ENCODE data around the gene RUNX1.
A peak's percentile ranks its signal among the peaks of the same experiment; 100 is the strongest.

The RUNX1 gene

DNA sequence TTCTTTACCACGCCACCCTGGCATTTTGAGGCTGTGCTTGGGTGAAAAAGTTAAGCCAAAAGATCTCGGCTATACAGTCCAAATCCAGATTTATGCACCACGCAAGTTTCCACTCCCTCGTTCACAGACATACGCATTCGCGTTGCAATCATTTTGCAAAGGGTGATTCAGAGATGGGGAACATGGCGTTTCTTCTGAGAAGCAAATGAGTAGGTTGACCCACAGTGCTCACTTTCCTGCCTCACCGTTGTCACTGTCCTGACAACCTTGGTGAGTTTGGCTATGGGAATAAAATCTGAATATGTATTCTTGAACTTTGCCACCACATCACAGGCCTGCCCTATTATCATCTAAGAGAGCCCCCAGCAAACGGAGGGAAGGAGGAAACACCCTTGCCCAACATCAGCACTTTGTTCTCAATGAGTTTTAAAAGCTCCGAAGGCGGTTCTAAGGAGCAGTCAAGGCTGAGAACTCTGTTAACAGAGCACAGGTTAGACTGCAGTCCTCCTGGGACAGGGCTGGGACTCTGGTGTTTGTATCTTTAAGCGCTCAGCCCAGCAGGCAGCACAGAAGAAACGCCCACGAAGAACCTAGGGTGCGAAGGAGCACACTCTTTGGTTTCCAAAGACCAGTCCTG lies 86.4 kb downstream of the RUNX1 start:
- H3K36me3 ChIP-seq: no peaks in the 10 kb centered on the region
- peaks cover 67 to 75% of the 10 kb centered on the region in 2 experiments for H3K4me1 ChIP-seq (ENCODE audit: control insufficient read depth in 1 of 2, insufficient read depth in 1 of 2, low read depth in 1 of 2, low read length in 1 of 2)
- no peaks in the 10 kb centered on the region for H3K27me3 ChIP-seq
- H3K9me3 ChIP-seq: no peaks in the 10 kb centered on the region
- H3K4me3 ChIP-seq (ENCODE audit: low read depth in 1 of 2, low read length in 1 of 2): no peak overlapping the region
- TF ChIP-seq, protein P1, sequence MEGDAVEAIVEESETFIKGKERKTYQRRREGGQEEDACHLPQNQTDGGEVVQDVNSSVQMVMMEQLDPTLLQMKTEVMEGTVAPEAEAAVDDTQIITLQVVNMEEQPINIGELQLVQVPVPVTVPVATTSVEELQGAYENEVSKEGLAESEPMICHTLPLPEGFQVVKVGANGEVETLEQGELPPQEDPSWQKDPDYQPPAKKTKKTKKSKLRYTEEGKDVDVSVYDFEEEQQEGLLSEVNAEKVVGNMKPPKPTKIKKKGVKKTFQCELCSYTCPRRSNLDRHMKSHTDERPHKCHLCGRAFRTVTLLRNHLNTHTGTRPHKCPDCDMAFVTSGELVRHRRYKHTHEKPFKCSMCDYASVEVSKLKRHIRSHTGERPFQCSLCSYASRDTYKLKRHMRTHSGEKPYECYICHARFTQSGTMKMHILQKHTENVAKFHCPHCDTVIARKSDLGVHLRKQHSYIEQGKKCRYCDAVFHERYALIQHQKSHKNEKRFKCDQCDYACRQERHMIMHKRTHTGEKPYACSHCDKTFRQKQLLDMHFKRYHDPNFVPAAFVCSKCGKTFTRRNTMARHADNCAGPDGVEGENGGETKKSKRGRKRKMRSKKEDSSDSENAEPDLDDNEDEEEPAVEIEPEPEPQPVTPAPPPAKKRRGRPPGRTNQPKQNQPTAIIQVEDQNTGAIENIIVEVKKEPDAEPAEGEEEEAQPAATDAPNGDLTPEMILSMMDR (IDR thresholded peaks at IDR 0.05): no peak
- H3K27ac ChIP-seq: peak overlapping the region; percentile 73

DNA sequence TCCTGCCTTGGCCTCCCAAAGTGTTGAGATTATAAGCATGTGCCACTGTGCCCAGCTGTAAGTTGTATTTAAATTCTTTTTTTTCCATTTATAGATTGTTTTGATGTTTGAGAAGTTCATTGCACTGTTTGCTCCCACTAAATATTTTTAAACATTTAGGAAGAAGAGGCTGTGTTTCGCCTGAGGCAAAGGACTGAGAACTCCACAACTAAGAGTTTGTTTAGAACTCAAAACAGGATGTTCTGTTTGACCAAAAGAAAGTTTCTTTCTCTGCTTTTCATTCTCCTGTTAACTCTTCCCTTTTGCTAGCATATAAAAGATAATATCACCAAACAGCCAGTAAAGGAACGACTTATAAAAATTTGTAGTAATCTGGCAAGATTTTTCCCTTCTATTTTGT lies 87.0 kb downstream of the RUNX1 start:
- Histone ChIP-seq H3K36me3 (no peaks in the 10 kb centered on the region), H3K4me3 (ENCODE audit: low read depth in 1 of 2, low read length in 1 of 2) (no peak overlapping the region), H3K4me1 (ENCODE audit: control insufficient read depth in 1 of 2, insufficient read depth in 1 of 2, low read depth in 1 of 2, low read length in 1 of 2) (peaks cover 67 to 75% of the 10 kb centered on the region in 2 experiments), H3K27me3 (no peaks in the 10 kb centered on the region), H3K9me3 (no peaks in the 10 kb centered on the region), H3K27ac (peak overlapping the region; percentile 73)
- TF ChIP-seq, protein P1 (IDR thresholded peaks at IDR 0.05): no peak

DNA sequence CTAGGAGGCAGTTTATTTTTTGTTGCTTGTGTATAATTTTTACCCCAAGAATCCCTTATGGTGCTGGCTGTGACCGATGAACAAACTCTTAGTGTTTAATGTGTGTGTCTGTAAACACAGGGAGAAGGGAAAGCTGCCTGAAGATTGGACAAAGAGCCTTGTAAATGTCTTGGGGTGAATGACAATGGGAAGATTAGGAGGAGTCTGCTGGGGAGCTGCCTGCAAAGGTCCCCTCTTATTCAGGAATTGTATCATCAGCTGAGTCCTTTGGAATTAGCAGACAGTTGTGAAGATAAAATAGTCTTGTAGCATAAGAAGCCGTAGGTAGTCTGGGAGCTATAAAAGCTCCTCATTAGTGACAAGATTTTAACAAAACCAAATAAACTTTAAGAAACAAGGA lies 88.4 kb downstream of the RUNX1 start:
- Histone ChIP-seq H3K4me1 (ENCODE audit: control insufficient read depth in 1 of 2, insufficient read depth in 1 of 2, low read depth in 1 of 2, low read length in 1 of 2) (peaks cover 67 to 75% of the 10 kb centered on the region in 2 experiments), H3K27me3 (no peaks in the 10 kb centered on the region), H3K4me3 (ENCODE audit: low read depth in 1 of 2, low read length in 1 of 2) (no peak overlapping the region), H3K9me3 (no peaks in the 10 kb centered on the region), H3K27ac (peak overlapping the region; percentile 73), H3K36me3 (no peaks in the 10 kb centered on the region)
- TF ChIP-seq, protein P1 (IDR thresholded peaks at IDR 0.05): no peak

DNA sequence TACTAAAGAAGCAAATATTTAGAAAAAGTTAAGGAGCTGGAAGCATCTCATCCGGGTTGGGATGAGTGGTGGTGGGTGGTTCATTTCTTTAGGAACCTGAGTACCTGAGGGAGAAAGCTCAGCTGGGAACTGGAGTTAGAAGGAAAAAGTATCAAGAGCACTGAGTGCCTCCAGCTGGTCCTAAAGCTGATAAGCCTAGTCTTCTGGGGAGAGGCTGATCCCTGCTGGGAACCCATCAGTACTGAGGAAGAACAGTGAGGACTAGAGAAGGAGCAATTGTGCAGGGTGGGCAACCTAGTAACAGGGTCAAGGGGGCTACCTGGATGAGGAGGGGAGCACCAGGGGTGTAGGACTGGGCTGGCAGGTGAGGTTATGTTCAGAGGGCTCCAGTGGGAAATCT lies 89.5 kb downstream of the RUNX1 start:
- H3K27ac ChIP-seq: peak overlapping the region; percentile 16
- H3K4me1 ChIP-seq (ENCODE audit: control insufficient read depth in 1 of 2, insufficient read depth in 1 of 2, low read depth in 1 of 2, low read length in 1 of 2): peaks cover 57 to 68% of the 10 kb centered on the region in 2 experiments
- no peaks in the 10 kb centered on the region for H3K9me3 ChIP-seq
- no peaks in the 10 kb centered on the region for H3K27me3 ChIP-seq
- no peak overlapping the region for H3K4me3 ChIP-seq (ENCODE audit: low read depth in 1 of 2, low read length in 1 of 2)
- no peaks in the 10 kb centered on the region for H3K36me3 ChIP-seq
- TF ChIP-seq, protein P1 (IDR thresholded peaks at IDR 0.05): no peak

DNA sequence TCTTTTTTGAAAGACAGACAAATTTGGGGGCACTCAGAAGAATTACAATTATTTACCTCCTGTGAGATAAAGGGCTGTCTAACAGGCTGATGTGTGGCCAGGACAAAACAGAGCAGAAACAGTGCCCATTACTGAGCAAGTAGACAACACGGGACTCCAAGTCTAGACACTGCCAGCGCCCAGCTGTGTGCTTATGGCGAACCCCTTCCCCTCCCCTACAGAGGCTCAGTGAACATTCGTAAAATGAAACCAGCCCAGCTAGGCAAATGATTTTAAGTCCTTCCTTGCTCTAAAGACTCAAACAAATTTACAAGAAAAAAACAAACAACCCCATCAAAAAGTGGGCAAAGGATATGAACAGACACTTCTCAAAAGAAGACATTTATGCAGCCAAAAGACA lies 91.1 kb downstream of the RUNX1 start:
- Histone ChIP-seq H3K4me1 (ENCODE audit: control insufficient read depth in 1 of 2, insufficient read depth in 1 of 2, low read depth in 1 of 2, low read length in 1 of 2) (peaks cover 53 to 74% of the 10 kb centered on the region in 2 experiments), H3K4me3 (ENCODE audit: low read depth in 1 of 2, low read length in 1 of 2) (no peak overlapping the region), H3K27me3 (no peaks in the 10 kb centered on the region), H3K36me3 (no peaks in the 10 kb centered on the region), H3K9me3 (no peaks in the 10 kb centered on the region), H3K27ac (peak overlapping the region; percentile 76)
- TF ChIP-seq, protein P1 (IDR thresholded peaks at IDR 0.05): no peak
